Ovary (tissue), 3 donors: ENCODE results near the gene BIRC6.
"Not testable (repeated sequence)": the region's sequence is repeated elsewhere in the genome, so short reads cannot be mapped to it uniquely, and the experiment has no call there.

Experiments used
- CTCF ChIP-seq, 3 donors: fragments of 450-650 bp in 2 of 3; fragments of 200-600 bp in 1 of 3; IDR thresholded peaks; one replicate each; pipeline versions ENCODE4 v1.5.1 to v1.8.0; 2016 to 2022; ENCODE audit warnings: antibody characterized with exemption in 3 of 3, mild to moderate bottlenecking in 1 of 3
- EP300 ChIP-seq: sonication (generic); formaldehyde crosslinking; IDR thresholded peaks from one replicate; pipeline ENCODE4 v1.6.1; 2017; ENCODE audit warnings: antibody characterized with exemption
- POLR2A ChIP-seq: fragments of 450-650 bp; IDR thresholded peaks from one replicate; pipeline ENCODE4 v1.6.1; 2017; ENCODE audit warnings: antibody characterized with exemption, mild to moderate bottlenecking, moderate library complexity
- donor health status: DM: no; HTN: no; CAD: no.

DNA sequence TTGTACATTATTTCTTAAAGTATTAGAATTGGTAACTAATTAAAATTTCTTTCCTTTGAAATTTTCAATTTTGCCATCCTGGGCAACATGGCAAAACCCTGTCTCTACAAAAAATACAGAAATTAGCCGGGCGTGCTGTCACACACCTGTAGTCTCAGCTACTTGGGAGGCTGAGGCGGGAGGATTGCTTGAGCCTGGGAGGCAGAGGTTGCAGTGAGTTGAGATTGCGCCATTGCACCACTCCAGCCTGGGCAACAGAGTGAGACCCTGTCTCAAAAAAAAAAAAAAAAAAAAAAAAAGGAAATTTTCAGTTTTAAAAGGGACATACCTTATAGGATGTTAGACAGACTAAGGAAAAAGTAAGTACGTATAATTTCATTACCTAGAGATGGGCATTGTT, 14.1 kb downstream of the BIRC6 start:
- not testable (repeated sequence) for TF ChIP-seq POLR2A; CTCF (IDR thresholded peaks at IDR 0.05); EP300
